Adrenal gland (tissue), 12 donors: Measurements from ENCODE around the gene RASSF9. TPM values are rescaled to one million over a fixed set of nuclear protein-coding genes. Genes with fewer than 3 reads are reported as not detected.

Experiments used
- DNase-seq, 7 donors: peaks; one replicate each; pipeline ENCODE4 v3.0.0-alpha.2; 2019 to 2020
- H3K27ac ChIP-seq, 5 donors: fragments of 200-600 bp; sonication (generic) in 4 of 5; 1 replicate in 3 of 5; 2 replicates in 2 of 5; pipeline versions ENCODE4 v1.5.1 to v1.8.0; 2016 to 2020; ENCODE audit warnings: mild to moderate bottlenecking in 1 of 5
- H3K27me3 ChIP-seq: fragments of 200-600 bp; 2 replicates; pipeline ENCODE4 v1.8.0; 2021
- H3K36me3 ChIP-seq, 2 donors: fragments of 200-600 bp; replicated peaks in 1 of 2; 1 replicate in 1 of 2; 2 replicates in 1 of 2; pipeline versions ENCODE4 v1.5.1 to v1.8.0; 2018 to 2022
- H3K4me1 ChIP-seq, 2 donors: fragments of 200-600 bp; replicated peaks in 1 of 2; 1 replicate in 1 of 2; 2 replicates in 1 of 2; pipeline versions ENCODE4 v1.5.1 to v1.8.0; 2018 to 2021
- H3K4me3 ChIP-seq, 4 donors: fragments of 200-600 bp; sonication (generic) in 3 of 4; one replicate each; pipeline ENCODE4 v1.5.1; 2016 to 2018
- H3K9me3 ChIP-seq, 3 donors: fragments of 200-600 bp; sonication (generic) in 1 of 3; replicated peaks in 1 of 3; 1 replicate in 2 of 3; 2 replicates in 1 of 3; pipeline versions ENCODE4 v1.5.1 to v1.8.0; 2016 to 2021
- POLR2A ChIP-seq, 2 donors: fragments of 450-650 bp; IDR thresholded peaks; one replicate each; pipeline ENCODE4 v1.6.1; 2017; ENCODE audit warnings: antibody characterized with exemption in 2 of 2, mild to moderate bottlenecking in 2 of 2, moderate library complexity in 1 of 2
- WGBS, 4 donors: extraction: QIAGEN DNeasy Blood & Tissue Kit in 2 of 4; methylation state at CpG; one replicate each; pipeline versions ENCODE4 v1.1.5 to v1.1.7; 2013 to 2017; 5-methylcytosine and 5-hydroxymethylcytosine counted together
- intact Hi-C, 2 donors: fragments of 100-400 bp; cut with DNase I; formaldehyde crosslinking; loops; one replicate each; pipeline versions ENCODE4 v1.14.1 to v1.15.0; 2022 to 2023
- polyA plus RNA-seq, 3 donors: library from polyadenylated mRNA; stranded (reverse); fragments of 200-250 nt in 2 of 3; fragments of 350-450 nt in 1 of 3; fragmentation: Illumina TruSeq in 1 of 3; extraction: RNeasy Lipid Tissue Mini Kit (QIAGEN cat#74804) in 1 of 3; gene quantifications; one replicate each; pipeline ENCODE4 v1.2.3, GENCODE V29; 2013 to 2014
- total RNA-seq, 9 donors: library from RNA; depleted of rRNA in 4 of 9; stranded (reverse); fragments of >200 nt in 4 of 9; fragments of 120-200 nt in 1 of 9; fragmentation: NEBNext Ultra II Directional in 1 of 9; extraction: Animal tissue kit (Norgen Biotek cat#: 25700) in 1 of 9; gene quantifications; one replicate each; pipeline versions ENCODE4 v1.1.0 to v1.2.4, GENCODE V29; 2013 to 2023
- TF ChIP-seq, protein P1 (sequence below), 6 experiments: fragments of 450-650 bp in 4 of 6; fragments of 200-600 bp in 2 of 6; sonication (generic) in 1 of 6; IDR thresholded peaks; 1 replicate in 5 of 6; 2 replicates in 1 of 6; pipeline versions ENCODE4 v1.5.1 to v1.8.0; 2016 to 2021; ENCODE audit warnings: antibody characterized with exemption in 6 of 6, mild to moderate bottlenecking in 2 of 6, moderate library complexity in 1 of 6
- donor health status: healthy with polysubstance abuse.
- donor health status: Bipolar disorder and iron deficiency.
- donor health status: DM: yes; HTN: yes; CAD: no.
- donor health status: DM: no; HTN: no; CAD: no.
- donor health status: DM: no; HTN: no; CAD: no.
- donor health status: DM: yes; HTN: yes; CAD: no.

Gene RASSF9
- total and polyA plus RNA-seq, 12 donors = 0.50 to 4.3 (median 1.4) TPM

DNA sequence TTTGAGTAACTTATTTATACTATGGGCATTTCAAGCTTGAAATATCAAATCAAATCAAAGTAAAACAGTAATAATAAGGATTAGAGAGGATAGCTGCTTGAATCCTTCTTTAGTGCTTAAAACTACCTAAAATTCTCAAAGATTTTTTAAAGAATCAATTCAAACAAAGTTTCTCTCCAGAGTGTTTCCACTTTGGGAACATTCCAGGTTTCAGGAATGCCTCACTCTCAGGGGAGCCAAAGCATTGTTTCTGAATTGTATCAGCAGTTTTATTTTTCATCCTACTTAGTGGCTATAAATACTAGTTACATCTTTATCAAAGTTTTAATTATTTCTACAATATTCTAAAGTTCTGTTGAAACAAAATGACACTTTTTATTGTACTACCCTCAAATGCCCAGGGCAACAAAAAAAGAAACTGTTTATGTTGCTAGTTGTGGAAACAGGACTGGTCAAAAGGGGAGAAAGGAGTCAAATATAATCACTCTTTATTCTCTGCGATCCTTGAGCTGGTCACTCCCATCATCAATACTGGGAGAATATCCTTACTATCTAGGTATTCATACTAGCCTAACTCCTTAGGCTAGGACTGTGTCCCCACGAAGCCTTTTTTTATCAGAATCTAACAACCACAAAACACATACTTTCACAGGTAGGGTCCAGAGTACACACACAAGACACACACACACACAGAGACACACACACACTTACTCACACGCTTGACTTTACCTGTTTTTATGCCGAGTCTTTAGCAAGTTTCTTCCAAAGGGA, 598 bp downstream of the RASSF9 start:
- Histone ChIP-seq H3K27ac (peak overlapping the region in 3 of 5 donors; percentile 1 to 57 (median 27)), H3K4me1 (no peaks in the 10 kb centered on the region), H3K9me3 (no peaks in the 10 kb centered on the region), H3K27me3 (no peaks in the 10 kb centered on the region), H3K36me3 (no peaks in the 10 kb centered on the region), H3K4me3 (peak overlapping the region in 2 of 4 donors; percentile 13 to 52)
- no peak for TF ChIP-seq POLR2A (IDR thresholded peaks at IDR 0.05)
- TF ChIP-seq, protein P1, sequence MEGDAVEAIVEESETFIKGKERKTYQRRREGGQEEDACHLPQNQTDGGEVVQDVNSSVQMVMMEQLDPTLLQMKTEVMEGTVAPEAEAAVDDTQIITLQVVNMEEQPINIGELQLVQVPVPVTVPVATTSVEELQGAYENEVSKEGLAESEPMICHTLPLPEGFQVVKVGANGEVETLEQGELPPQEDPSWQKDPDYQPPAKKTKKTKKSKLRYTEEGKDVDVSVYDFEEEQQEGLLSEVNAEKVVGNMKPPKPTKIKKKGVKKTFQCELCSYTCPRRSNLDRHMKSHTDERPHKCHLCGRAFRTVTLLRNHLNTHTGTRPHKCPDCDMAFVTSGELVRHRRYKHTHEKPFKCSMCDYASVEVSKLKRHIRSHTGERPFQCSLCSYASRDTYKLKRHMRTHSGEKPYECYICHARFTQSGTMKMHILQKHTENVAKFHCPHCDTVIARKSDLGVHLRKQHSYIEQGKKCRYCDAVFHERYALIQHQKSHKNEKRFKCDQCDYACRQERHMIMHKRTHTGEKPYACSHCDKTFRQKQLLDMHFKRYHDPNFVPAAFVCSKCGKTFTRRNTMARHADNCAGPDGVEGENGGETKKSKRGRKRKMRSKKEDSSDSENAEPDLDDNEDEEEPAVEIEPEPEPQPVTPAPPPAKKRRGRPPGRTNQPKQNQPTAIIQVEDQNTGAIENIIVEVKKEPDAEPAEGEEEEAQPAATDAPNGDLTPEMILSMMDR (IDR thresholded peaks at IDR 0.05) = no peak
- WGBS, 4 donors = 7 to 22% (median 16%) methylated on average over 4 of the region's 4 CpGs
- intact Hi-C loops = no loop called here
- DNase-seq = no peak

DNA sequence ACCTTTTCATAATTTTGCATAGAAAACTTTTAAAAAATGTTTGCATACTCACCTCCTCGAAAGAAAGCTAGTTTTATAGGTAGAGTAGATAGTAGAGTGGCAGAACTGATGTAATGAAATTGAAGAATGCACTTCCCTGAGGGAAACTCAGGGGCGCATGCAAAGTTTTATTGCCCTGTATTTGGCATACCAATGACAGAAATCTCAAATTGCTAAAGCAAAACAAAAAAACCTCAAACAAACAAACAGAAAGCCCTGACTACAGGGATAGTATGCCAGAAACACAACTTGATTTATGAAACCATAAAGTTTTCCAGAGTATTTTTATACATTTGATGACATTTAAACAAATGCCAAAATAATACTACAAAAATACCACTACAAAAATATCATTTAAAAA, 1.8 kb downstream of the RASSF9 start:
- Histone ChIP-seq H3K27ac (no peak overlapping the region), H3K27me3 (no peaks in the 10 kb centered on the region), H3K9me3 (no peaks in the 10 kb centered on the region), H3K4me1 (no peaks in the 10 kb centered on the region), H3K36me3 (no peaks in the 10 kb centered on the region), H3K4me3 (peak overlapping the region in 1 of 4 donors; percentile 52)
- intact Hi-C loops = no loop called here
- DNase-seq = no peak
- TF ChIP-seq POLR2A (IDR thresholded peaks at IDR 0.05) = no peak
- TF ChIP-seq, protein P1 (IDR thresholded peaks at IDR 0.05) = no peak
- WGBS, 4 donors = 26 to 45% (median 36%) methylated on average over 2 of the region's 2 CpGs

DNA sequence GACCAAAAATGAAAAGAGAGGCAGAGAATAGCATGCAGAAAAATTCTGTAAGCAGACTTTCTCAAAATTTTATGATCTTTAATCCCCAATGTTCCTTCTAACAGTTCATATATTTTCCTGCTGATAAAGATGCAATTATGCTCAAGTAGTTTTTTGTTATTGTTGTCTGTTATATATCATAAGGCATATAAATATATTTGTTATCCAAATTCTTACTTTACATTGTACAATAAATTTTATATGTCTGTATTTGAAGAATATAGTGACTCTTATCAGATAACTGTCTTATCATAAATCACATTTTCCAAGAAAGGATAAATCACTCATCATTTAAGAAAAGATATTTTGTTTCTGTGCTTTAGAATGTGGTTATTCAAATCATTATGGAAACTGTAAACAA, 2.6 kb downstream of the RASSF9 start:
- no peak for DNase-seq
- intact Hi-C loops = no loop called here
- Histone ChIP-seq H3K36me3 (no peaks in the 10 kb centered on the region), H3K27ac (no peak overlapping the region), H3K4me3 (no peak overlapping the region), H3K9me3 (no peaks in the 10 kb centered on the region), H3K4me1 (no peaks in the 10 kb centered on the region), H3K27me3 (no peaks in the 10 kb centered on the region)
- no peak for TF ChIP-seq POLR2A (IDR thresholded peaks at IDR 0.05)
- TF ChIP-seq, protein P1 (IDR thresholded peaks at IDR 0.05) = no peak

DNA sequence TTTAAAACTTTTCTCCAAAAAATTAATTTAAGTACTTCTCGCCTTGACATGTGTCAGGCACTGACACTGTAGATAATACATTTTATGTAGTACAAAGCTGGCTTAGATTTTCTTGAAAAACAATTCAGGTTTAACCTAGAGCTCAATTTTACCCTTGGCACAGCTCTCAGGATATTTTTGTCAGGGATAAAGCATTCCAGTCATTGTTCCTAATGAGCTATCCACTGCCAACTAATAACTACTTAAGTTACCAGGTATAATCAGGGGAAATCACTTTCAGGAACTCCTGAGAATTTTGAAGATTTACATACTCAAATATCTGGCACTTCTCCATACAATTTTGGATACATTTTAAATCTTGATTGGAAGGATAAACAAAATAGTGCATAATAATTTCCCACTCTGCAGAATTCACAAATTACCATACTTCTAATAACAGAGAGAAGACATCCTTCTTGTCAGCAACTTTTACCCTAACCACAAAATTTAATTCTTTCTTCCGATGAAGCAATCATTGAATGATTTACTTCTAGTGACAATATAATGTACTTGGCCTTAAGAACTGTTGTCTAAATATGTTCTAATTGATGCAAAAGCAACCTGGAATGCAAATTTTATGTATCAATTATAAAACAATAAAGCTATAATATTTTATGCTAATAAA, 4.8 kb downstream of the RASSF9 start:
- Histone ChIP-seq H3K27ac (no peak overlapping the region), H3K9me3 (no peaks in the 10 kb centered on the region), H3K4me3 (no peak overlapping the region), H3K27me3 (no peaks in the 10 kb centered on the region), H3K36me3 (no peaks in the 10 kb centered on the region), H3K4me1 (no peaks in the 10 kb centered on the region)
- 52 to 63% (median 60%) methylated on average over 2 of the region's 2 CpGs for WGBS, 4 donors
- intact Hi-C loops = no loop called here
- no peak for DNase-seq
- TF ChIP-seq, protein P1 (IDR thresholded peaks at IDR 0.05) = no peak
- no peak for TF ChIP-seq POLR2A (IDR thresholded peaks at IDR 0.05)
